ENCODE data around the gene TFPI.

GRCh38 chr2:187575751-187576067 lies 21.5 kb upstream of the TFPI start:
- TF ChIP-seq, protein P1, sequence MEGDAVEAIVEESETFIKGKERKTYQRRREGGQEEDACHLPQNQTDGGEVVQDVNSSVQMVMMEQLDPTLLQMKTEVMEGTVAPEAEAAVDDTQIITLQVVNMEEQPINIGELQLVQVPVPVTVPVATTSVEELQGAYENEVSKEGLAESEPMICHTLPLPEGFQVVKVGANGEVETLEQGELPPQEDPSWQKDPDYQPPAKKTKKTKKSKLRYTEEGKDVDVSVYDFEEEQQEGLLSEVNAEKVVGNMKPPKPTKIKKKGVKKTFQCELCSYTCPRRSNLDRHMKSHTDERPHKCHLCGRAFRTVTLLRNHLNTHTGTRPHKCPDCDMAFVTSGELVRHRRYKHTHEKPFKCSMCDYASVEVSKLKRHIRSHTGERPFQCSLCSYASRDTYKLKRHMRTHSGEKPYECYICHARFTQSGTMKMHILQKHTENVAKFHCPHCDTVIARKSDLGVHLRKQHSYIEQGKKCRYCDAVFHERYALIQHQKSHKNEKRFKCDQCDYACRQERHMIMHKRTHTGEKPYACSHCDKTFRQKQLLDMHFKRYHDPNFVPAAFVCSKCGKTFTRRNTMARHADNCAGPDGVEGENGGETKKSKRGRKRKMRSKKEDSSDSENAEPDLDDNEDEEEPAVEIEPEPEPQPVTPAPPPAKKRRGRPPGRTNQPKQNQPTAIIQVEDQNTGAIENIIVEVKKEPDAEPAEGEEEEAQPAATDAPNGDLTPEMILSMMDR (IDR thresholded peaks at IDR 0.05; ENCODE audit: poor library complexity) = no peak
- no peak for TF ChIP-seq EZH2 (IDR thresholded peaks at IDR 0.05; ENCODE audit: borderline replicate concordance)
- no peak for TF ChIP-seq EZH2phosphoT487 (IDR thresholded peaks at IDR 0.05; ENCODE audit: low read depth, severe bottlenecking, unreplicated experiment)

Measured in hepatocyte (in vitro differentiated cells).